HG02973 (cell line): Measurements from ENCODE around the gene CAMTA1.

Experiments
- ATAC-seq: cut with Tn5 transposase; IDR thresholded peaks from one replicate; pipeline ENCODE4 v1.9.1; 2021; ENCODE audit warnings: moderate library complexity; ENCODE audit not compliant: unreplicated experiment

Gene CAMTA1

DNA sequence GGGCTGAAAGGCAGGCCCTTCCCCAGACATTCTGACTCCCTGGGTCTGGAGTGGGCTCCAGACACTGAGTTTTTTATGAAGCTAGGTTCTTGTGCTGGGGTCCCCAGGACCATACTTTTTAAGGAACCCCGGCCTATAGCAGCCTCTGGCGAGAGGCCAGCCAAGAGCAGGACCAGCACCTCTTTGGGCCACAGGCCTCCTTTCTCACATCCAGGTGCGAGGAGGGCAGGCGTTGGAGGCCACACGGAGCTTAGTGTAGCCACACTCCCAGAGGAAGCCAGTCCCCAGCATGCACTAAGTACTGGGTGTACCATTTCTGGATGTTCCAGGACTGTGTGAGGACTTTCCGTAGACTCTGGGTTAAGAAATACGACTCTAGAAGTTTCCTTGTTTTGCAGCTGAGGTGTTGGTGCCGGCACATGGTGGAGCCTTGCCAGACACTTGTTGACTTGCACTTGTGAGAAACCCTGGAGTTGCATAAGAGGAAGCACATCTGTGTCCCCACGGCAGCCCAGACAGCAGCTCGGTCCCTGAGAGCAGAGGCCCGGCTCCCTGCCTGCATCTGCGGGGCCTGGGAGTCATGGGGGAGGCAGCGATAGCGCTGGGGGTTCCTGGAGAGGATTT lies 863.6 kb downstream of the CAMTA1 start:
- no peak for ATAC-seq

DNA sequence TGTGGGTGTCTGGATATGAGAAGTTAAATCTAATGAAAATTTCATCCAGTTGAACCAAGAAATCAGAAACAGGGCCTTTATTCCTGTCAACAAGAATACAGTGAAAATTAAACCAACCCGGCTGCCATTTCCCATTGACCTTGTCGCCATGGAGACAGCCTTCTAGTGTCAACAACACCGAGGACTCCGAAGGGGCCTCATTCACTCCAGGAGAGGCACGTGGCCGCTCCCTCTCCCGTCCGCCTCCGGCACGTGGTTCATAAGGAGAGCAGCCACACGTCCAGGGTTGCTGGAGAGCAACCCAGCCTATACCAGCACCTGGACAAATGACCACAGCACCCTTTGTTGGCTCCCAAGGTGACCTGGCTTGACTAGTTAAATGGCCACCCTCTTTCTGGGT lies 865.5 kb downstream of the CAMTA1 start:
- ATAC-seq = no peak

DNA sequence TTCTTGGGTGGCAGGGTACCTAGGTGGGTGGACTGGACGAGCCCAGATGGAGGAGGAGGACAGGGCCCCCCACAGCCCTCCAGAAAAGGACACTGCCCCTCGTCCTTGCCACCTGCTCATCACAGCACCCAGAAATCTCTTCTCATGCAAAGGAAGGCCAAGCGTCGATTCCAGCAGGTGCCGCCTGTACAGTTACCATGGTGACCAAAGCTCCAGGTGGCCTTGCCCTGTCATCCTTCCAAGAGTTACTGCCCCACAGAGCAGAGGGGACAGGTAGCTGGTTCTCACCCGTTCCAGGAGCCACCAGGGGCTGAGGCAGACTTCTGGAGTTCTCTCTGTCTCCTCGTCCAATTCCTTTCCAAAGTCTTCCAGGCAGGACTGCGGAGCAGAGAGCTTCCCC lies 865.9 kb downstream of the CAMTA1 start:
- ATAC-seq = no peak

DNA sequence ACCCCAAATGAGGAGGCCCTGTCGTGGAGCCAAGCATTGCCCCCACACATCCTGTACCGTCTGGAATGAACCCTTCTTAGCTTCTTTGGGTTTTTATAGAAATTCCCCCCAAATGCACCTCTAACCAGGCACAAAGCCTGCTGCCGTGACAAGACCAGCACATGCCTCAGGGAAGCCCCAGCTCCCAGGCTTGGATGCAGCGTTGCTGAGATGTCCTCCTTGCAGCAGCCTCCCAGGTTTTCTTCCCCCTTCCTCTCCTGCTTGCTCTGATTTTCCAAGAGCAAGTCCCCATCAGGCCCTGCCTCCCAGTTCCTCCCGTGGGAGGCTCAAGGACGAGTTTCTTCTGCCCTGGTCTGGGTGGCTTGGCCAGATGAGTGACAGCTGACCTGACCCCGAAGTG lies 866.8 kb downstream of the CAMTA1 start:
- no peak for ATAC-seq

DNA sequence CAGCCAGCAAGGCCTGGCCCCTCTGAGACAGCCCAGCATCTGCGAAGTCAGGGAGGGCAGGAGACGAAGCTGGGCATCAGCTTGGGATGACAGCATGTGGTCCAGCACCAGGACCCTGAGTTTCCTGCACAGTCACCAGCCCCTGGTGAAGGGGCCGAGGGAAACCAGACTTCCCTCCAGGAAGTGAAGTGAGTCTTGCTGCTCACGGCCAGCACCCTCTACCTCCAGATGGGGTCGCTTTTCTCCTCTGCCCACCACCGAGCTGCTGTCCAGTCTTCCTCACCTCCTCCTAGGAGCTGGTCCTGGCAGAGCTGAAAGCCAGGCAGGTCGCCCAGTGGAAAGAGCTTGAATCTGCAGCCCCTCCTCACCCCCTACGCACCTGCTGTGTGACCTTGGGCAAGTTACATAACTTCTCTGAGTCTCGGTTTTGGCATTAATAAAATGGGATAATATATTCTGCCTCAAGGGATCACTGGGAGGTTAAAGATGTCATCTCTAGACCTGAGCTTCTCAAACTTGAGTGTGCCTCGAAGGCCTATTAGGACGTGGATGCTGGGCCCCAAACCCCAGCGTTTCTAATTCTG lies 867.4 kb downstream of the CAMTA1 start:
- no peak for ATAC-seq

DNA sequence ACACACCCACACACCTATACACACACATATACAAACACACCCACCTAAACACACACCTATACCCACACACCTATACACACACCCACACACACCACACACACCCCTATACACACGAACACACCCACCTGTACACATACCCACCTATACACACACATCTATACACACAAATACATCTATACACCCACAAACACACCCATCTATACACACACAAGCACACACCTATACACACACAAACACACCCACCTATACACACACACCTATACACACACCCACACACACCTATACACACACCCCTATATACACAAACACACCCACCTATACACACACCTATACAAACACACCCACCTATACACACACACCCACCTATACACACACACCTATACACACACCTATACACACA lies 869.5 kb downstream of the CAMTA1 start:
- ATAC-seq = no peak

DNA sequence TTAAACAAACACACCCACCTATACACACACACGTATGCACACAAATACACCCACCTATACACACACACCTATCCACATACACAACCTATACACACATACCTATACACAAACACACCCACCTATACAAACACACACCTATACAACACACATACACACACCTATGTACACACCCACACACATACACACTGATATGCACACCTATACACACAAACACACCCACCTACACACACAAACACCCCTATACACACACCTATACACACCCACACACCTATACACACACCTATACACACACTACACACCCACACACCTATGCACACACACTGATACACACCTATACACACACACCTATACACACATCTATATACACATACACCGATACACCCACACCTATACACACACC lies 870.1 kb downstream of the CAMTA1 start:
- no peak for ATAC-seq

DNA sequence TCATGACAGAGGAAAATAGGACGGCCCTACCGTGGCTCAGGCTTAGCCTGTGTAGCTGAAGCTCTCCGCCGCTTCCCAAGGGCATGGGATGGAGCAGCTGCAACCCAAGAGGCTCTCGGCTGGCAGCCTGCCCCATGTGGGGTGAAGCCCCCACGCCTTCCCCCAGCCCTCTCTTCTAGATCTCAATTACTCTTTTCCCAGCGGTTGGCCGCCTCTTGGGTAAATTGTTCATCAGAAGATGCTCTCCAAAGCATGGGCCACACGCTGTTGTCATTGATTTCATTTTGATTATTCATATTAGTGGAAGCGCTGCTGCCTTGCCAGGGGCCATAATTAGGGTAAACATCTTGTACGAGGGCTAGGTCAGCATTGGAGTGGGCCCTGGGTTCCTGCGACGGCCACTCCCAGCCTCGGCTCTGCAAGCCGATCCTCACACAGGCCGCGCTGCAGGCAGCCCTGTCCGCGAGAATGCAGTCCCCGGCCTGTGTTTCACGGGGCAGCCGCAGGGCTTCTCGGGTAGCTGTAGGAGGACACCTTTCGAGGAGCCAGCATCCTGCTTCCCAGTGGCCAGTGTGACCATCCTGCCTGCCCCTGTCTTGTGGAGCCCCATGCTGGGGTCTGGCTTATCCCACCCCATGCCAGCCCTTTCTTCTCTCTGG lies 871.4 kb downstream of the CAMTA1 start:
- no peak for ATAC-seq

DNA sequence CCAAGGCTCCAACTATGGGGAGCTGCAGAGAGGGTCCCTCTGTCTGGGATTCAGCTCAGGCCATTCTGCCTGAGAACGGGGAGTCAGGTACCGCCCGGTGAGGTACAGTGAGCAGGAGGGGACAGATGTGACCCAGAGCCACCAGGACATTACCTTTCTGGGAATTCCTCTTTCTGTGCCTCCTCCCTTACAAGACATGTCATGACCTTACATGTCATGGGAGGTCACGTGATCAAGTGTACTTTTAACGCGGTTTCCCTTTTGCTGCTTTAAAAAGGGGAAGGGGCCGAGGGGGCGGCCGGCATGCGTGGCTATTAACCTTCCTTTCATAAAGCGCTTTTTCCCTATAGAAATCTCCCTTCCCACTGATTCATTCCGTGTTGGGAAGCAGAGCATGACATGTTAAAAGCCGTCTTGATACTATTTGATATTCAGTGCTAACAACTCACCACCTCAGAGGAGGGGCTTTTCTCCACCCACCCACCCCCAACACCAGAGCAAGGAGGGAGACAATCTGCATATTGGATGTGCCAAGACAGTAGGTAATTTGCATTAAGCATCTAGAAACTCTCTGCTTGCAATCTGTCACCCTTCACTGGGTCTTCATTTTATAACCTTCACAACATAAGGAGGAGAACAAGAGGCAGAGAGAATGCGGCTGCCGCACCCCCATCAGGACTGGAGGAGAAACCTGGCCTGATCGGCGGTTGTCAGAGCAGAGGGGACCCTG lies 872.2 kb downstream of the CAMTA1 start:
- ATAC-seq = no peak

DNA sequence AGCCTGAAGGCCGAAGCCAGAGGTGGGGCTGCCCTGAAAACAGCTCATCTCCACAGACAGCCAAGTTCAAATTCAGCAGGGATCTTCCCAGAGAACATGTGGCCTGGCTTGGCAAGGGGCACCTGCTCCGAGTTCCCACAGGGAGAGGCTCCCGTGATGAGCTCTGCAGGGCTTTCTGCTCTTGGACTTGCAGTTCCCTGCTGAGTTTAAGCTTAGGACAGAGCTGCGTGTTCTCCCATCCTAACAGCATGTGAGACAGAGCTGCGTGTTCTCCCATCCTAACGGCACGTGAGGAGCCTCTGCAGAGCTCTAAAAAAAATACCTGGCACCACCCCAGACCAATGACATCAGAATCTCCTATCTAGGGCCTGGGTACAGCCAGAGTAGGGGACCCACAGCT lies 872.8 kb downstream of the CAMTA1 start:
- no peak for ATAC-seq

DNA sequence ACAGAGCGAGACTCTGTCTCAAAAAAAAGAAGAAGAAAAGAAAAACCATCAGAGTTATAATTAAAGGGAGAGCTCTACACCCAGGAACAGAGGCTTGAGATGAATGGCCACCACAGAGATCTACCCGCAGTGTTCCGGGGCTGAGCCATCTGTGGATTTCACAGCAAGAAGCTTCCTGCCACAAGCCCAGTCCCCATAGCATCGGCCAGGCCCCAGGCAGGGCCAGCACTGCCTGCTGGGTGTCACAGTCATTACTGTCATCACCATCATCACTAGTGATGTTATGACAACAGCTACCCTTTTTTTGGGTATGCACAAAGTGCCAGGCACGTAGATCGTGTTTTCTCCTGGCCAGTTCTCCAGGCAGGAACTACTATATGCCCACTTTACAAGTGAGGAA lies 874.3 kb downstream of the CAMTA1 start:
- ATAC-seq = no peak

DNA sequence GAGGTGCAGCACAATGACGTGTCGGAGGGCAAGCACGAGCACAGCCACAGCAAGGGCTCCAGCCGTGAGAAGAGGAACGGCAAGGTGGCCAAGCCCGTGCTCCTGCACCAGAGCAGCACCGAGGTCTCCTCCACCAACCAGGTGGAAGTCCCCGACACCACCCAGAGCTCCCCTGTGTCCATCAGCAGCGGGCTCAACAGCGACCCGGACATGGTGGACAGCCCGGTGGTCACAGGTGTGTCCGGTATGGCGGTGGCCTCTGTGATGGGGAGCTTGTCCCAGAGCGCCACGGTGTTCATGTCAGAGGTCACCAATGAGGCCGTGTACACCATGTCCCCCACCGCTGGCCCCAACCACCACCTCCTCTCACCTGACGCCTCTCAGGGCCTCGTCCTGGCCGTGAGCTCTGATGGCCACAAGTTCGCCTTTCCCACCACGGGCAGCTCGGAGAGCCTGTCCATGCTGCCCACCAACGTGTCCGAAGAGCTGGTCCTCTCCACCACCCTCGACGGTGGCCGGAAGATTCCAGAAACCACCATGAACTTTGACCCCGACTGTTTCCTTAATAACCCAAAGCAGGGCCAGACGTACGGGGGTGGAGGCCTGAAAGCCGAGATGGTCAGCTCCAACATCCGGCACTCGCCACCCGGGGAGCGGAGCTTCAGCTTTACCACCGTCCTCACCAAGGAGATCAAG lies 878.3 kb downstream of the CAMTA1 start:
- ATAC-seq = no peak

DNA sequence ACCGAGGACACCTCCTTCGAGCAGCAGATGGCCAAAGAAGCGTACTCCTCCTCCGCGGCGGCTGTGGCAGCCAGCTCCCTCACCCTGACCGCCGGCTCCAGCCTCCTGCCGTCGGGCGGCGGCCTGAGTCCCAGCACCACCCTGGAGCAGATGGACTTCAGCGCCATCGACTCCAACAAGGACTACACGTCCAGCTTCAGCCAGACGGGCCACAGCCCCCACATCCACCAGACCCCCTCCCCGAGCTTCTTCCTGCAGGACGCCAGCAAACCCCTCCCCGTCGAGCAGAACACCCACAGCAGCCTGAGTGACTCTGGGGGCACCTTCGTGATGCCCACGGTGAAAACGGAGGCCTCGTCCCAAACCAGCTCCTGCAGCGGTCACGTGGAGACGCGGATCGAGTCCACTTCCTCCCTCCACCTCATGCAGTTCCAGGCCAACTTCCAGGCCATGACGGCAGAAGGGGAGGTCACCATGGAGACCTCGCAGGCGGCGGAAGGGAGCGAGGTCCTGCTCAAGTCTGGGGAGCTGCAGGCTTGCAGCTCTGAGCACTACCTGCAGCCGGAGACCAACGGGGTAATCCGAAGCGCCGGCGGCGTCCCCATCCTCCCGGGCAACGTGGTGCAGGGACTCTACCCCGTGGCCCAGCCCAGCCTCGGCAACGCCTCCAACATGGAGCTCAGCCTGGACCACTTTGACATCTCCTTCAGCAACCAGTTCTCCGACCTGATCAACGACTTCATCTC lies 879.1 kb downstream of the CAMTA1 start:
- no peak for ATAC-seq

DNA sequence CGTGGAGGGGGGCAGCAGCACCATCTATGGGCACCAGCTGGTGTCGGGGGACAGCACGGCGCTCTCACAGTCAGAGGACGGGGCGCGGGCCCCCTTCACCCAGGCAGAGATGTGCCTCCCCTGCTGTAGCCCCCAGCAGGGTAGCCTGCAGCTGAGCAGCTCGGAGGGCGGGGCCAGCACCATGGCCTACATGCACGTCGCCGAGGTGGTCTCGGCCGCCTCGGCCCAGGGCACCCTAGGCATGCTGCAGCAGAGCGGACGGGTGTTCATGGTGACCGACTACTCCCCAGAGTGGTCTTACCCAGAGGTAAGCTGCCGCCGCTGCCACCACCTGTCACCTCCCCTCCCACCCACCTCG lies 879.6 kb downstream of the CAMTA1 start:
- no peak for ATAC-seq

DNA sequence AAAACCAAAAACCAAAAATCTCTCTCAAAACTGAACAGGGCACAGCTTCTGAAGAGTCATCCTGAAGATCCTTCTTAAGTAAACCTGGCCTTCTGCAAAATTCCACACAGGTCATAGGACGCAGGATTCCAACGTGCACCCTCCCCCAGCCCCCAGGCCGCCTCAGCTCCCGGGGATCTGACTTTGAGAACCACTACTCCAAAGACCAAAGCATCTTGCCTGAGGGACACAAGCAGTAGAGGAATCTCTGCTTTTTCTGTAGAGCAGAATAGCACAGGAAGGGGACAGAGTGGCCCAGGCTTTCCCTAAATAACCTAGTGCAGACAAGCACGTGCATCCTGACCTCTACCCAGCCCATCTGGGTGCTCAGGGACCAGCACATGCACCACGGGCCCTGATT lies 881.0 kb downstream of the CAMTA1 start:
- no peak for ATAC-seq

DNA sequence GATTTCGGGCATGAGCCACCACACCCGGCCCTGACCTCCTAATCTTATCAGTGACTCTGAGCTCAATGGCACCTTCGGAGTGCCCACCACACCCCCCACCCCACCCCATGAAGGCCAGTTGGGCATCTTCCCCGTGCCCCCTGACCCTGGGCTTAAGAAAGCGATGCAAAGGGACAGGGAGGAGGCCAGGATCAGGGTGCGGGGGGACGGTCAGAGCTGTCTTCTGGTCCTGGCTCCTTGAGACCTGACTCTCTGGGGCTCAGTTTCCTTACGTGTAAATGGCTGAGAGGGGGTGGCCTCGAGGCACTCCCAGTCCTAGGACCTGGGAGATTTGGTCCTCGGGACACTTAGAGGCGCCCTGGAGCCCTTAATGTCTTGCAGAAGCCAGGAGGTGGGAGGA lies 881.9 kb downstream of the CAMTA1 start:
- no peak for ATAC-seq

DNA sequence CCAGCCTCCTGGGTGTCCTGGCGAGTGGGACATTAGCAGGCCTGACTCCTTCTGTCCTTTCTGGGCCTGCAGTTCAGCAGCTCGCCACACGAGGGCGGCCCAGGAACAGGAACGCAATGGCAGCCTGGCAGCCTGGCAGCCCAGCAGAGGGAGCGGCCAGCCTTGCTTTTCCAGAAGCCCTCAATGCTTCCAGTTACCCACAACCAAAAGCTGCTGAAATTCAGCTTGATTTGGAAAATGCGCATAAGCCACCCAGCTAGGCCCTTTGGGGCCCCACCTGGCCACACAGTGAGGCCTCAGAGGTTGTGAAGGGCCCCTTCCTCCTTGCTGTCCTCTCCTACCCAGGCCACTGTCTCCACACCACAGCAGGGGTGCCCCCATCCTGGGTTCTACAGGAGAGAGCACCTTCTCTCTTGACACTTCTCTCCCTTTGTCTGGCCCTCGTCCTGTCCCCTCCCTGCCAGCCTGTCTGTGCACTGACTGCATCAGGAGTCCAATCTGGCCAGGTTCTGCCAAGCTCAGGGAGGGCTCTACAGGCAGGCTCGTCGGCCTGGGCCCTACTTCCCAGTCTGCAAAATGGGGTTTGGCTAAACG lies 882.5 kb downstream of the CAMTA1 start:
- no peak for ATAC-seq

DNA sequence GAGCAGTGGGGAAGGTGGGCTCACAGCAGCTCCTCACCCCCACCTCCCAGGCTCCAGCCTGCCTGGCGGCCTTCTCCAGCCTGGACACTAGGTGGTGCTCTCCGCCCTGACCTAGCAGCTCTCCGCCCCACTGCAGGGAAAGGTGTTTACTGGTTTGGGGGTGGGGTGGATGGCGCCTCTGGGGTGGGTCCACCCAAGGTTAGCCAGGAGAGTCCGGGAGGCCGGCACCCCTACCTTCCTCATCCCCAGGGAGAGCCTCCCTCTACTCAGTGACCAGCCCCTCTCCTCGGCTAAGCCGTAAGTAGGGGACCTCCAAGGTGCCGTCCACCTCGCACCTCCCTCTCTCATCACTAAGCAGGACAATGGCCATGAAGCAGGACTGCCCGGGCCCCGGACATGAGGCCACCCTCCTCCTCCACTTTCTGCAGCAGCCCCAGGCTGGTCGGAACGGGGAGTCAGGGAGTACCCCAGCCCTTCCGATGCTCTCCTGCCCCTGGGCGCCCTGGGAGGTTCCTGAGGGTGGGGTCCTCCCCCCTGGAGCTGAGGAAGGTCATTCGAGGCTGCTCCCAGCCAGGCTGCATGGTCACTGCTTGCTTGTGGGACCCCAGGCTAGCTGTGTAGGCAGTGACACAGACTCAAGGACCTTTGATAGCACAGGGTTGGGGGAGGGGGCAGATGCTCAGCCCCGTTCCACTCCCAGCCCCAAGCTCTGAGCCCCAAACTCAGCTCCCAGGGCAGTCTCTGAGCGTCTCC lies 884.5 kb downstream of the CAMTA1 start:
- ATAC-seq = no peak

DNA sequence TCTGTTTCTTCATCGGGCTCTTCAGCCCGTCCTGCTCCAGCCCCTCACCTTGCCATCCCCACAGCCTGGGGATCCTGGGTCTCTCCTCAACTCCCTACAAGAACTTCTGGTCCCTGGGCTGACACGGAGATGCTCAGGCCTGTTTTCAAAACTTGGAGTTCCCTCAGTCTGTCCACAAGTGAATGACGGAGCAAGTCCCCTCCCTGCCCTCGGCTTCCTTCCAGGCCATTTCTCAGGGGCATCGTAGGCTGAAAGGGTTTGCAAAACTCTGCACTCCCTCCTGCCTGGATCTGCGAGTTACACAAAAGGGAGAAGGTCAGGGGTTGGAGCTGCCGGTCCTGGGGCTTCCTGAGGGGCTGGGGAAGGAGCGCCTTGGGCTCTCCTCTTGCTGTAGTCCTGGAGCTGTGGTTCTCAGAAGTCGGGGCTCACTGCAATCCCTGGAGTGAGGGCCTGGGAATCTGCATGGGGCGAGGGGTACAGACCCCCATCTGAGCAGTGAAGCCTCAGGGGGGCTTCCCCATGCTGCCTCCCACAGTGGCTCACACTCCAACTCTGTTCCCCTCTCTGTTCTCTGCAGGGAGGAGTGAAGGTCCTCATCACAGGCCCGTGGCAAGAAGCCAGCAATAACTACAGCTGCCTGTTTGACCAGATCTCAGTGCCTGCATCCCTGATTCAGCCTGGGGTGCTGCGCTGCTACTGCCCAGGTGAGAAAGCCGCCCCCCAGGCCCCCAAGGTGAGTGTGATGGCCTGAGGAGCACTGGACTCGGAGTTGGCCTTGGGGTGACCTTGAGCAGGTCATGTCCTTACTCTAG lies 885.3 kb downstream of the CAMTA1 start:
- ATAC-seq = no peak
